Inferior parietal cortex (tissue), 1 donor: ENCODE measurements around the gene TRAPPC4.

ENCODE experiments used
- DNase-seq: peaks from one replicate; pipeline ENCODE4 v3.0.0-alpha.2; 2016; ENCODE audit errors: extremely low spot score

TRAPPC4 gene

GRCh38 chr11:119067371-119068222 is 49.0 kb downstream of the TRAPPC4 start, which contains the start of gene VPS11:
Gene VPS11, plus strand, starts transcription at chr11:119067818. Its CDS starts 6 bp downstream, at chr11:119067824.
- peak; percentile 96 for DNase-seq
